Anterior cingulate cortex (tissue), 58 donors: Measurements from ENCODE around the gene SP1.
"Not testable (repeated sequence)": the region's sequence is repeated elsewhere in the genome, so short reads cannot be mapped to it uniquely, and the experiment has no call there.

Experiments used
- DNase-seq, 58 donors: peaks; one replicate each; lab custom pipeline; 2025; lab: John Stamatoyannopoulos, UW

SP1 gene

DNA sequence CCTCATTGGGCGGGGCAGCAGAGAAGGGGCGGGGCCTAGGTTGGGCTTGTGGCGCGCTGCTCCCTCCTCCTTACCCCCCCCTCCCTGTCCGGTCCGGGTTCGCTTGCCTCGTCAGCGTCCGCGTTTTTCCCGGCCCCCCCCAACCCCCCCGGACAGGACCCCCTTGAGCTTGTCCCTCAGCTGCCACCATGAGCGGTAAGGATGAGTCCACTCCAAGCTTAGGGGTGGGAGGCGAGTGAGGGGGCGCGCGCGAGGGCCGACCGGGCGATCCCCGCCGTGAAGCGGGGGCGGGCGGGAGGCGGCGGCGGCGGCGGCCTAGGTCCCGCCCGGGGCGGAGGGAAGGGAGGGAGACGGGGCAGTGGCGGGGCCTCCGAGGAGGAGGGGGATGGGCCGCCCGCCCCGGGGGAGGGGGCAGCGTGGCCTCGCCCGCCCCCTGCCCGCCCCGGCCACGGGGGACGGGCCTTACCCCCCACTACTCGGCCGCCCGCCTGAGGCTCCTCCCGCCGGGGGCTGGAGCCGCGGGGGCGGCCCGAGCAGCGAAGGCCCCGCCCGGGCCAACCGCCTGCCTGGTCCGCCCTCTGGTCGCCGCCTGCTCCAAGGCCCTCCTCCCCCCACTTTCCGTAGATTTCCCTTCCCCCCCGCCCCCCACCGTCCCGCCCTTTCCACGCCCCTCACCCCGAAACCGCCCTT lies at the start of gene SP1:
TSS of gene SP1 (plus strand) at position 73 of the 690 bp plus-strand sequence. CDS start at position 189, 116 bp downstream.
- peak in 55 of 58 donors; percentile 30 to 89 (median 80) for DNase-seq

DNA sequence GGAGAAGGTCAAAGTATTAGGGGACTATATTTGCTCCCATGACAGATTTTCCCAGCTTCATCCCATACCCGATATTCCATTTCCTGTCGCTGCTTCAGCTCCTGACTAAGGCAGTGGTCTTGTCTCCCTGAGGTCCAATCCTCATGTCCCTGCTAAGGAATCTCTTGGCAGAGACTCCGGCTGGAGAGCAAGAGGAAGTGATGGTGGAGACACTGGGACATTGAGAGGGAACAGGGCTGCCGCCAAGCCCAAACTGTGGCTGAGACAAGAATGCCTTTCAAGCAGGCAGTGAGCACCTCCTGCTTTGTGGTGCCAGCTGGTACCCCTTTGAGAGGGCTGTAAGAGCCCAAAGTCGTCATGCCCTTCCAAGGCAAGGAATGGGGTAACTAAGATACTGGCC lies 49.3 kb upstream of the SP1 start:
- no peak for DNase-seq

DNA sequence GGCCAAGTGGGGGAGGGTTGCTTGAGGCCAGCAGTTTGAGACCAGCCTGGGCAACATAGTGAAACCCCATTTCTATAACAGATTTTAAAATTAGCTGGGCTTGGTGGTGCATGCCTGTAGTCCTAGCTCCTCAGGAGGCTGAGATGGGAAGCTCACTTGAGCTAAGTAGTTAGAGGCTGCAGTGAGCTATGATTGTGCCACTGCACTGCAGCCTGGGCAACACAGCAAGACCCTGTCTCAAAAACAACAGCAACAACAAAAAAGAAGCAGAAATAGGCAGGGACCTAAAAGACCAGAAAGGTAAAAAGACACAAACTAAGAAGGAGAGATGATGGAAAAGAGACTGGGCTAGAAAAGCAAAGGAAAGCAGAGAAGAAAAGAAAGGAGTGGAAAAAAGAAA lies 47.6 kb upstream of the SP1 start:
- DNase-seq: not testable (repeated sequence)

- DNase-seq: no peak
Measured at GRCh38 chr12:53332744-53333143, 47.2 kb upstream of the SP1 start.

- DNase-seq: no peak
Measured at GRCh38 chr12:53333289-53333688, 46.7 kb upstream of the SP1 start.

DNA sequence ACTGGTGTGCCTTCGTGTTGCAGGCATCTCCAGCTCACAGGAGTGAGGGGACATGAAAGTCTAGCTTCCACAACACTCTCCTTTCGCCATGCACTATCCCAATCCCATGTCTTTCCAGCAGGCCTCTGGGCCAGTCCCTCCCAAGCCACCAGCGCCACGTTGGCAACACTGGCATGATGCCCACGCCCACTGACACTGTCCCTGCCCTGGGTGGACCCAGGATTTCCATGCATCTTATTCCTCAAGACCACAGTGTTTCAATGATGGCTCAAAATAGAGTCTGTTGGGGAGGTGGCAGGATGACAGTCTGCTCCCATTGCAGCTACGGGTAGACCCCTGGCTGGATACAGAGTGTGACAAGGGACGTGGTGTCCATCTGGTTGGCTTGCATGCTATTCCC lies 46.1 kb upstream of the SP1 start:
- no peak for DNase-seq

- no peak for DNase-seq
Measured at GRCh38 chr12:53334822-53335221, 45.2 kb upstream of the SP1 start.

- no peak for DNase-seq
Measured at GRCh38 chr12:53336181-53336681, 43.7 kb upstream of the SP1 start, which contains the start of gene SP7. Gene SP7 (minus strand): TSS chr12:53336354. CDS start chr12:53335646, 708 bp downstream.

DNA sequence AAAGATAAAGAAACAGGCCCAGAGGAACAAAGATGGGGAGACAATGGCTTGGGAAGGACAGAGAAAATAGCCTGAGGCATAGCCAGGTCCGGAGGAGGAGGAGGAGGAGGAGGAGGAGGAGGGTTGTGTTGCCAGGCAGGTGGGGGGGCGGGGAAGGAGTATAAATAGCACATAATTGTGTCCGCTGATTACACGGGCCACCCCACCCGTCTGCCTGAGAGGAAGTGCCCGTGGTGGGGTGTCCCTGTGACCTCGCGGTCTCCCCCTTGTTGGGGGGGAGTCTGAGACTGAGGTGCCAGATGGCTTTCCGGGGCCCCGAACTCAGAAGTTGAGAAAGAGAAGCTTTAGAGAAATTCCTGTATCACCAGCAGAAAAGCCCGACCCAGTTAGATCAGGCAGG lies 42.0 kb upstream of the SP1 start:
- DNase-seq: no peak

GRCh38 chr12:53338916-53339315 lies 41.1 kb upstream of the SP1 start:
- no peak for DNase-seq

DNA sequence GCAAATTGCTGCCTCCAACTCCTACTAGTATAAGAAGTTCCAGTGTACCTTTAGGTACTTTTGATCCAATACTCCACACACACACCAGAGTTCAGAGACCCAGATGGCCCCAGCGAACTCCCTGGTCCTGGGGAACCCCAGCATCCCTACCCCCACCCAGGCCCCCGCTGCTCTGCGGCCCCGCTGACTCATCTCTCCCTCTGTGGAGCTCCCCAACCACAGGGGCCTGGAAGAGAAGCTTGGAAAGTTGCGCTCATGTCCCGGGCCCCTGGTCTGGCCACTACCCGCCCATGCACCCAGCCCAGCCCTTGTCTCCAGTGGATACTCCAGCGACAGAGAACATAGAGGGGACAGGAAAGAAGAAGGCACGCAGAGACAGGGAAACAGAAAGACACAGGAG lies 39.6 kb upstream of the SP1 start:
- no peak for DNase-seq

DNA sequence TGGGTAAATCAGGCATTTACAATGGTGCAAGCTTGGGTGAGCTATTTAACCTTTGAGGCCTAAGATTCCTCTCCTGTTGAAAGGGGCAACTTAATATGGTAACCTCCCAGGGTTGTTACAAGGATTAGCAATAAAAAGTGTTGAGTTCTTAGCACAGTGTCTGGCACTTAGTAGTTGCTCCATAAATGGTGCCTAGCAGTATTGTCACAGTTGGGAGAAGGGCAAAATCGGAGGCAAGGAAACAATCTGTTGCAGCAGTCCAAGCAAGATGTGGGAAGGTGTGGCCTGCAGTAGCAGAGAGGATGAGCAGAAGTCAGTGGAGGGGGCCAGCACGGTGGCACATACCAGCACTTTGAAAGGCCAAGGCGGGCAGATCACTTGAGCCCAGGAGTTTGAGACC lies 36.5 kb upstream of the SP1 start:
- no peak for DNase-seq

- DNase-seq: no peak
Measured at GRCh38 chr12:53343969-53344368, 36.0 kb upstream of the SP1 start.

DNA sequence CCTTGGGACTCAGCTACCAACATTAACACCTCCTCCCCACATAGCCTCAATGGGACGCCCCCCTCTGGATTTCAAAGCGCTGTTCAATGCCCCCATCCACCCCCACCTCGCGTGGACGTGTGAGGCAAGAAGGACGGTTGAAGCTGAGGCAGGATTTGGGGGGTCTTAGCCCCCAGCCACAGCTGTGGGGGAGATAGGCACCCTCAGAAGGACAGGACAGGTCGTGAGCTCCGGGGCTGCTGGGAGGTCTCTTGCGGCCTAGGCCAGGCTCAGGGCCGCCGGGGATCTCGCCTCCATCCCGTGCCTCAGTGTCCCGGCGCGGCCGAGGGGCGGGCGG lies 35.5 kb upstream of the SP1 start:
- peak in 2 of 58 donors; percentile 10 to 36 for DNase-seq

- DNase-seq: peak in 55 of 58 donors; percentile 23 to 87 (median 71)
Measured at GRCh38 chr12:53344824-53345485, 35.0 kb upstream of the SP1 start.

GRCh38 chr12:53345486-53346188 lies 34.3 kb upstream of the SP1 start:
- DNase-seq: no peak

GRCh38 chr12:53346491-53346890 lies 33.5 kb upstream of the SP1 start:
- no peak for DNase-seq

GRCh38 chr12:53347905-53348304 lies 32.1 kb upstream of the SP1 start:
- no peak for DNase-seq

- DNase-seq: peak in 55 of 58 donors; percentile 1 to 89 (median 67)
Measured at GRCh38 chr12:53352331-53353256, 27.4 kb upstream of the SP1 start.

- no peak for DNase-seq
Measured at GRCh38 chr12:53353257-53353655, 26.7 kb upstream of the SP1 start.
